ENCODE measurements around the gene TUBB.

TUBB gene

GRCh38 chr6:30744054-30744805, 24.1 kb downstream of the TUBB start, which contains the start of gene IER3 (continued):
- TF ChIP-seq ZNF362 (tag by site-specific recombination; IDR thresholded peaks at IDR 0.05) (no peak), ZNF391 (tag by site-specific recombination; IDR thresholded peaks at IDR 0.05; ENCODE audit: borderline replicate concordance, low read depth) (peak; percentile 87; the same call in 1 of the 2 replicates), YY2 (tag by site-specific recombination; IDR thresholded peaks at IDR 0.05) (no peak; the same call in 1 of the 2 replicates), ZNF366 (tag by site-specific recombination; conservative IDR thresholded peaks at IDR 0.05) (no peak), ZNF16 (tag by site-specific recombination; IDR thresholded peaks at IDR 0.05; ENCODE audit: low read depth) (no peak), CTCF (tag by site-specific recombination; IDR thresholded peaks at IDR 0.05) (peak; percentile 86), SCRT2 (tag by site-specific recombination; IDR thresholded peaks at IDR 0.05) (no peak), GLIS1 (tag by site-specific recombination; IDR thresholded peaks at IDR 0.05) (peak; percentile 85), ZNF394 (tag by site-specific recombination; IDR thresholded peaks at IDR 0.05; ENCODE audit: borderline replicate concordance) (peak; percentile 38), ZNF23 (tag by site-specific recombination; IDR thresholded peaks at IDR 0.05; ENCODE audit: borderline replicate concordance) (no peak), ZNF248 (tag by site-specific recombination; IDR thresholded peaks at IDR 0.05) (no peak), ZNF707 (tag by site-specific recombination; IDR thresholded peaks at IDR 0.05) (no peak), ZNF10 (tag by site-specific recombination; IDR thresholded peaks at IDR 0.05) (peak; percentile 32; the same call in 1 of the 2 replicates), PBX3 (CRISPR knock-in tag; IDR thresholded peaks at IDR 0.05) (peak; percentile 56; the same call in 1 of the 2 replicates), ZNF423 (tag by site-specific recombination; IDR thresholded peaks at IDR 0.05) (peak; percentile 53; the same call in 1 of the 2 replicates), ZNF747 (tag by site-specific recombination; IDR thresholded peaks at IDR 0.05) (no peak), ZNF654 (tag by site-specific recombination; IDR thresholded peaks at IDR 0.05; ENCODE audit: low read depth) (no peak; the same call in 1 of the 2 replicates), ZNF488 (tag by site-specific recombination; IDR thresholded peaks at IDR 0.05) (no peak), ZNF664 (tag by site-specific recombination; IDR thresholded peaks at IDR 0.05) (no peak), ZNF266 (tag by site-specific recombination; IDR thresholded peaks at IDR 0.05; ENCODE audit: low read depth) (no peak), ZBTB8A (tag by site-specific recombination; IDR thresholded peaks at IDR 0.05) (peak; percentile 98), OSR2 (tag by site-specific recombination; IDR thresholded peaks at IDR 0.05) (peak; percentile 42; the same call in 1 of the 2 replicates), ZEB2 (tag by site-specific recombination; IDR thresholded peaks at IDR 0.05) (peak; percentile 91), ZNF280D (tag by site-specific recombination; IDR thresholded peaks at IDR 0.05) (no peak), ZNF350 (tag by site-specific recombination; IDR thresholded peaks at IDR 0.05) (no peak), TRIM28 (IDR thresholded peaks at IDR 0.05; ENCODE audit: borderline replicate concordance, low read length) (no peak), KLF16 (tag by site-specific recombination; IDR thresholded peaks at IDR 0.05) (peak; percentile 46; the same call in 1 of the 2 replicates), ZNF24 (tag by site-specific recombination; IDR thresholded peaks at IDR 0.05) (no peak), PRDM6 (tag by site-specific recombination; IDR thresholded peaks at IDR 0.05) (no peak), ZNF785 (tag by site-specific recombination; IDR thresholded peaks at IDR 0.05) (no peak), SP7 (tag by site-specific recombination; IDR thresholded peaks at IDR 0.05) (peak; percentile 78)
